Neural cell (in vitro differentiated cells): ENCODE measurements around the gene TACC3. TPM values are rescaled to one million over a fixed set of nuclear protein-coding genes. Genes with fewer than 3 reads are reported as not detected.
A peak's percentile ranks its signal among the peaks of the same experiment; 100 is the strongest.

Source experiments
- H2AFZ ChIP-seq: fragments of 200-600, 300-800 bp; sonication (generic), shearing (Covaris generic); 2 replicates; pipeline ENCODE4 v1.6.0; 2014; ENCODE audit warnings: low read depth, mild to moderate bottlenecking, antibody characterized with exemption, low read length, moderate library complexity
- H3F3A ChIP-seq: fragments of 200-600 bp; shearing (Covaris generic); 2 replicates; pipeline ENCODE4 v1.6.1; 2016; ENCODE audit warnings: mild to moderate bottlenecking, moderate library complexity, mixed read lengths, antibody characterized with exemption, low read length; ENCODE audit not compliant: insufficient read depth, poor library complexity, severe bottlenecking
- H3K27ac ChIP-seq: fragments of 200-600, 300-800 bp; sonication (generic), shearing (Covaris generic); 2 replicates; pipeline ENCODE4 v1.5.1; 2014; ENCODE audit warnings: mild to moderate bottlenecking, low read length, moderate library complexity
- H3K27me3 ChIP-seq: fragments of 300-800, 200-600 bp; sonication (generic), shearing (Covaris generic); 2 replicates; pipeline ENCODE4 v1.6.0; 2014; ENCODE audit warnings: mild to moderate bottlenecking, low read depth, low read length, moderate library complexity; ENCODE audit not compliant: insufficient read depth
- H3K36me3 ChIP-seq: fragments of 300-800, 200-600 bp; sonication (generic), shearing (Covaris generic); 2 replicates; pipeline ENCODE4 v1.5.1; 2014; ENCODE audit warnings: mild to moderate bottlenecking, antibody characterized with exemption, low read length, moderate library complexity; ENCODE audit not compliant: insufficient read depth
- H3K4me2 ChIP-seq: fragments of 300-800, 200-600 bp; sonication (generic), shearing (Covaris generic); 2 replicates; pipeline ENCODE4 v1.6.0; 2014; ENCODE audit warnings: mild to moderate bottlenecking, low read length
- H3K4me3 ChIP-seq: fragments of 300-800, 200-600 bp; sonication (generic), shearing (Covaris generic); 2 replicates; pipeline ENCODE4 v1.5.1; 2014; ENCODE audit warnings: mild to moderate bottlenecking, low read length, moderate library complexity
- H3K79me2 ChIP-seq: fragments of 200-600 bp; shearing (Covaris generic); replicated peaks from 2 replicates; pipeline ENCODE4 v1.6.0; 2014; ENCODE audit warnings: mild to moderate bottlenecking, low read length, moderate library complexity; ENCODE audit not compliant: insufficient read depth
- H3K9ac ChIP-seq: fragments of 300-800, 200-600 bp; sonication (generic), shearing (Covaris generic); 2 replicates; pipeline ENCODE4 v1.6.1; 2016; ENCODE audit warnings: mild to moderate bottlenecking, low read length, mixed read lengths
- H3K9me2 ChIP-seq: fragments of 200-600 bp; shearing (Covaris generic); 2 replicates; pipeline ENCODE4 v1.6.1; 2016; ENCODE audit warnings: mild to moderate bottlenecking, low read length, mixed read lengths; ENCODE audit not compliant: insufficient read depth
- H3K9me3 ChIP-seq: fragments of 200-600, 300-800 bp; sonication (generic), shearing (Covaris generic); 2 replicates; pipeline ENCODE4 v1.6.1; 2016; ENCODE audit warnings: mild to moderate bottlenecking, mixed run types, low read length, moderate library complexity, mixed read lengths
- H4K20me1 ChIP-seq: fragments of 200-600 bp; shearing (Covaris generic); 2 replicates; pipeline ENCODE4 v1.6.1; 2016; ENCODE audit warnings: mild to moderate bottlenecking, mixed run types; ENCODE audit not compliant: insufficient read depth
- CTCF ChIP-seq: fragments of 450-650 bp; IDR thresholded peaks from 2 replicates; pipeline ENCODE4 v1.5.1; 2014; ENCODE audit warnings: antibody characterized with exemption, mild to moderate bottlenecking, moderate library complexity; ENCODE audit not compliant: poor library complexity, severe bottlenecking
- EP300 ChIP-seq: fragments of 450-650 bp; conservative IDR thresholded peaks from 2 replicates; pipeline ENCODE4 v1.6.1; 2014; ENCODE audit warnings: antibody characterized with exemption, mild to moderate bottlenecking, moderate library complexity; ENCODE audit not compliant: poor library complexity, severe bottlenecking
- EZH2 ChIP-seq: fragments of 200-600, 300-800 bp; shearing (Covaris generic), sonication (generic); IDR thresholded peaks from 2 replicates; pipeline ENCODE4 v1.6.1; 2014; ENCODE audit warnings: antibody characterized with exemption, low read length, borderline replicate concordance, mild to moderate bottlenecking; ENCODE audit not compliant: insufficient read depth, poor library complexity, severe bottlenecking
- RAD21 ChIP-seq: fragments of 450-650 bp; conservative IDR thresholded peaks from 2 replicates; pipeline ENCODE4 v1.6.1; 2014; ENCODE audit warnings: antibody characterized with exemption, mild to moderate bottlenecking, moderate library complexity
- REST ChIP-seq: IDR thresholded peaks from 2 replicates; pipeline ENCODE4 v1.6.1; 2012; ENCODE audit warnings: borderline replicate concordance
- SMC3 ChIP-seq: fragments of 450-650 bp; conservative IDR thresholded peaks from 2 replicates; pipeline ENCODE4 v1.6.1; 2014; ENCODE audit warnings: antibody characterized with exemption, mild to moderate bottlenecking, moderate library complexity; ENCODE audit not compliant: poor library complexity
- TAF1 ChIP-seq: IDR thresholded peaks from 2 replicates; pipeline ENCODE4 v1.6.1; 2012; ENCODE audit warnings: low read depth
- polyA plus RNA-seq: library from polyadenylated mRNA; depleted of rRNA; stranded (reverse); fragments of >200 nt; gene quantifications from 2 replicates; pipeline ENCODE4 v1.2.3, GENCODE V29; 2014

TACC3 gene
- polyA plus RNA-seq, 1 donor from 2014 or later = 2.6 TPM

- no peak for TF ChIP-seq EZH2
- no peak for TF ChIP-seq EP300
- no peak for TF ChIP-seq REST
These were observed 24.4 kb downstream of the TACC3 start for GRCh38 chr4:1745697-1746096.

GRCh38 chr4:1746265-1746691 lies 25.0 kb downstream of the TACC3 start:
- Histone ChIP-seq H3K27ac (no peak overlapping the region), H4K20me1 (no peaks in the 10 kb centered on the region), H3K4me3 (no peak overlapping the region), H3K9me3 (no peaks in the 10 kb centered on the region), H3K27me3 (no peaks in the 10 kb centered on the region), H3K9me2 (no peaks in the 10 kb centered on the region), H3K9ac (no peak overlapping the region), H3F3A (no peaks in the 10 kb centered on the region), H3K4me2 (no peak overlapping the region), H3K79me2 (no peaks in the 10 kb centered on the region), H2AFZ (no peak overlapping the region), H3K36me3 (no peaks in the 10 kb centered on the region)
- peak; percentile 77 for TF ChIP-seq SMC3
- TF ChIP-seq RAD21 = peak; percentile 66
- no peak for TF ChIP-seq EZH2
- peak; percentile 77 for TF ChIP-seq CTCF

More at GRCh38 chr4:1745697-1746096, 24.4 kb downstream of the TACC3 start:
- no peak overlapping the region for H3K9ac ChIP-seq
- no peaks in the 10 kb centered on the region for H3K9me3 ChIP-seq
- no peak overlapping the region for H3K27ac ChIP-seq
- no peaks in the 10 kb centered on the region for H3K79me2 ChIP-seq
- no peaks in the 10 kb centered on the region for H3K27me3 ChIP-seq
- H4K20me1 ChIP-seq = no peaks in the 10 kb centered on the region
- no peaks in the 10 kb centered on the region for H3K36me3 ChIP-seq
- H3K9me2 ChIP-seq = no peaks in the 10 kb centered on the region
- no peak overlapping the region for H3K4me3 ChIP-seq
- no peak overlapping the region for H2AFZ ChIP-seq
- no peaks in the 10 kb centered on the region for H3F3A ChIP-seq
- no peak overlapping the region for H3K4me2 ChIP-seq

GRCh38 chr4:1746919-1747602 lies 25.7 kb downstream of the TACC3 start:
- Histone ChIP-seq H3K4me2 (no peak overlapping the region), H3K27ac (no peak overlapping the region), H3K9ac (no peak overlapping the region), H3K79me2 (no peaks in the 10 kb centered on the region), H3K36me3 (no peaks in the 10 kb centered on the region), H2AFZ (no peak overlapping the region), H3K9me3 (no peaks in the 10 kb centered on the region), H4K20me1 (no peaks in the 10 kb centered on the region), H3K9me2 (no peaks in the 10 kb centered on the region), H3F3A (no peaks in the 10 kb centered on the region), H3K27me3 (no peaks in the 10 kb centered on the region), H3K4me3 (no peak overlapping the region)
- TF ChIP-seq EP300 (no peak), RAD21 (no peak), REST (no peak), EZH2 (no peak), TAF1 (no peak), SMC3 (no peak)
